MM.1S (cell line): ENCODE results near the gene MAB21L4.

Experiments
- CTCF ChIP-seq: fragments of 300-600 bp; sonication (generic); IDR thresholded peaks from 2 replicates; pipeline ENCODE4 v1.5.1; 2016; ENCODE audit warnings: antibody characterized with exemption, low read length, mixed read lengths
- EZH2 ChIP-seq: fragments of 300-600 bp; sonication (generic); optimal IDR thresholded peaks from 2 replicates; pipeline ENCODE3; 2017; ENCODE audit warnings: low read depth, mild to moderate bottlenecking, antibody characterized with exemption, low read length, mixed read lengths

GRCh38 chr2:240930096-240930630 lies 34.2 kb upstream of the MAB21L4 start:
- TF ChIP-seq CTCF, result no peak
- TF ChIP-seq EZH2, result no peak
